Hepatocyte (in vitro differentiated cells): Measurements from ENCODE around the gene LIME1. TPM values are rescaled to one million over a fixed set of nuclear protein-coding genes. Genes with fewer than 3 reads are reported as not detected.

ENCODE experiments used
- DNase-seq: peaks from one replicate; pipeline ENCODE4 v3.0.0-alpha.2; 2016; ENCODE audit warnings: low spot score
- H2AFZ ChIP-seq: fragments of 200-600 bp; sonication (generic); 2 replicates; pipeline ENCODE4 v1.6.0; 2016; ENCODE audit warnings: antibody characterized with exemption, mild to moderate bottlenecking
- H3K27ac ChIP-seq: fragments of 200-600 bp; sonication (generic); 2 replicates; pipeline ENCODE4 v1.5.1; 2016; ENCODE audit warnings: mild to moderate bottlenecking
- H3K27me3 ChIP-seq: fragments of 200-600 bp; sonication (generic); 2 replicates; pipeline ENCODE4 v1.6.1; 2016
- H3K36me3 ChIP-seq: fragments of 200-600 bp; sonication (generic); replicated peaks from 2 replicates; pipeline ENCODE4 v1.5.1; 2016; ENCODE audit warnings: low read depth; ENCODE audit not compliant: insufficient read depth
- H3K4me1 ChIP-seq: fragments of 200-600 bp; sonication (generic); 2 replicates; pipeline ENCODE4 v1.5.1; 2016; ENCODE audit warnings: mild to moderate bottlenecking, moderate library complexity; ENCODE audit not compliant: insufficient read depth
- H3K4me2 ChIP-seq: fragments of 200-600 bp; sonication (generic); 2 replicates; pipeline ENCODE4 v1.6.0; 2016
- H3K4me3 ChIP-seq: fragments of 200-600 bp; sonication (generic); 2 replicates; pipeline ENCODE4 v1.5.1; 2016; ENCODE audit warnings: mild to moderate bottlenecking
- H3K79me2 ChIP-seq: fragments of 200-600 bp; sonication (generic); 2 replicates; pipeline ENCODE4 v1.6.0; 2017; ENCODE audit warnings: mild to moderate bottlenecking
- H3K9me2 ChIP-seq: fragments of 200-600 bp; sonication (generic); replicated peaks from 2 replicates; pipeline ENCODE4 v1.6.0; 2017; ENCODE audit warnings: mild to moderate bottlenecking; ENCODE audit not compliant: insufficient read depth
- H3K9me3 ChIP-seq: fragments of 200-600 bp; sonication (generic); 2 replicates; pipeline ENCODE4 v1.5.1; 2016; ENCODE audit warnings: low read depth, mild to moderate bottlenecking
- H4K20me1 ChIP-seq: fragments of 200-600 bp; sonication (generic); 2 replicates; pipeline ENCODE4 v1.6.0; 2016; ENCODE audit warnings: mild to moderate bottlenecking; ENCODE audit not compliant: insufficient read depth, poor library complexity, severe bottlenecking
- CTCF ChIP-seq: fragments of 200-600 bp; sonication (generic); IDR thresholded peaks from 2 replicates; pipeline ENCODE4 v1.5.1; 2016; ENCODE audit warnings: antibody characterized with exemption, mild to moderate bottlenecking; ENCODE audit not compliant: poor library complexity
- EZH2 ChIP-seq: fragments of 200-600 bp; sonication (generic); IDR thresholded peaks from 2 replicates; pipeline ENCODE4 v1.6.1; 2016; ENCODE audit warnings: antibody characterized with exemption, mild to moderate bottlenecking, borderline replicate concordance
- EZH2phosphoT487 ChIP-seq: fragments of 200-600 bp; sonication (generic); IDR thresholded peaks from one replicate; pipeline ENCODE4 v1.6.1; 2018; ENCODE audit warnings: antibody characterized with exemption, mild to moderate bottlenecking, low read depth, moderate library complexity; ENCODE audit not compliant: unreplicated experiment, severe bottlenecking
- WGBS: methylation state at CpG from one replicate; pipeline ENCODE4 v1.1.6; 2016; ENCODE audit warnings: low lambda C conversion rate; ENCODE audit errors: missing lambda C conversion rate; 5-methylcytosine and 5-hydroxymethylcytosine counted together
- polyA plus RNA-seq: library from polyadenylated mRNA; unstranded; fragments of >200 nt; fragmentation: Nextera tagmentation; extraction: Ambion mirVana; gene quantifications from 2 replicates; pipeline ENCODE4 v1.2.1, GENCODE V29; 2016
- total RNA-seq: library from RNA; depleted of rRNA; stranded (reverse); fragments of >200 nt; gene quantifications from 2 replicates; pipeline ENCODE4 v1.2.3, GENCODE V29; 2014

LIME1 gene
- total and polyA plus RNA-seq, 2 experiments from 2014 or later, result 11.7 to 20.7 TPM

- Histone ChIP-seq H3K79me2 (no peaks in the 10 kb centered on the region), H3K27ac (no peak overlapping the region), H3K4me1 (peaks cover 10% of the 10 kb centered on the region), H4K20me1 (no peaks in the 10 kb centered on the region), H3K9me2 (no peaks in the 10 kb centered on the region), H3K4me3 (no peak overlapping the region), H3K27me3 (no peaks in the 10 kb centered on the region), H3K4me2 (peak overlapping the region; percentile 86), H3K9me3 (no peaks in the 10 kb centered on the region), H3K36me3 (no peaks in the 10 kb centered on the region), H2AFZ (no peak overlapping the region)
- DNase-seq, result peak; percentile 73
- 23% methylated on average over 3 of the region's 6 CpGs for WGBS
- TF ChIP-seq EZH2phosphoT487, result no peak
- TF ChIP-seq EZH2, result no peak
- no peak for TF ChIP-seq CTCF
These were observed 40.2 kb upstream of the LIME1 start for GRCh38 chr20:63696306-63696627.

DNA sequence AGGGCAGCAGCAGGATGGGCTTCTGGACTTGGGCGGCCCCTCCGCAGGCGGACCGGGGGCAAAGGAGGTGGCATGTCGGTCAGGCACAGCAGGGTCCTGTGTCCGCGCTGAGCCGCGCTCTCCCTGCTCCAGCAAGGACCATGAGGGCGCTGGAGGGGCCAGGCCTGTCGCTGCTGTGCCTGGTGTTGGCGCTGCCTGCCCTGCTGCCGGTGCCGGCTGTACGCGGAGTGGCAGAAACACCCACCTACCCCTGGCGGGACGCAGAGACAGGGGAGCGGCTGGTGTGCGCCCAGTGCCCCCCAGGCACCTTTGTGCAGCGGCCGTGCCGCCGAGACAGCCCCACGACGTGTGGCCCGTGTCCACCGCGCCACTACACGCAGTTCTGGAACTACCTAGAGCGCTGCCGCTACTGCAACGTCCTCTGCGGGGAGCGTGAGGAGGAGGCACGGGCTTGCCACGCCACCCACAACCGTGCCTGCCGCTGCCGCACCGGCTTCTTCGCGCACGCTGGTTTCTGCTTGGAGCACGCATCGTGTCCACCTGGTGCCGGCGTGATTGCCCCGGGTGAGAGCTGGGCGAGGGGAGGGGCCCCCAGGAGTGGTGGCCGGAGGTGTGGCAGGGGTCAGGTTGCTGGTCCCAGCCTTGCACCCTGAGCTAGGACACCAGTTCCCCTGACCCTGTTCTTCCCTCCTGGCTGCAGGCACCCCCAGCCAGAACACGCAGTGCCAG is 39.7 kb upstream of the LIME1 start, which contains the start of gene TNFRSF6B:
TSS of gene TNFRSF6B (plus strand) at position 25 of the 729 bp plus-strand sequence. CDS start at position 141, 116 bp downstream.
- H3K9me3 ChIP-seq, result no peaks in the 10 kb centered on the region
- no peaks in the 10 kb centered on the region for H3K9me2 ChIP-seq
- WGBS, result 17% methylated on average over 52 of the region's 52 CpGs
- H3K4me2 ChIP-seq, result peak within 1 kb of the TSS; percentile 86
- no peaks in the 10 kb centered on the region for H3K79me2 ChIP-seq
- no peaks in the 10 kb centered on the region for H4K20me1 ChIP-seq
- H3K27me3 ChIP-seq, result no peaks in the 10 kb centered on the region
- H2AFZ ChIP-seq, result no peak within 1 kb of the TSS
- H3K27ac ChIP-seq, result no peak within 1 kb of the TSS
- no peak for DNase-seq
- H3K4me3 ChIP-seq, result no peak within 1 kb of the TSS
- H3K4me1 ChIP-seq, result peaks cover 10% of the 10 kb centered on the region
- no peaks in the 10 kb centered on the region for H3K36me3 ChIP-seq
- no peak for TF ChIP-seq CTCF
- TF ChIP-seq EZH2phosphoT487, result no peak
- TF ChIP-seq EZH2, result no peak

- Histone ChIP-seq H3K9me2 (no peaks in the 10 kb centered on the region), H3K36me3 (no peaks in the 10 kb centered on the region), H3K4me2 (peak overlapping the region; percentile 86), H3K4me1 (peaks cover 10% of the 10 kb centered on the region), H4K20me1 (no peaks in the 10 kb centered on the region), H3K4me3 (no peak overlapping the region), H2AFZ (no peak overlapping the region), H3K79me2 (no peaks in the 10 kb centered on the region), H3K9me3 (no peaks in the 10 kb centered on the region), H3K27me3 (no peaks in the 10 kb centered on the region), H3K27ac (no peak overlapping the region)
- DNase-seq, result no peak
- WGBS, result 81% methylated on average over 7 of the region's 7 CpGs
- TF ChIP-seq CTCF (no peak), EZH2phosphoT487 (no peak), EZH2 (no peak)
These were observed 39.1 kb upstream of the LIME1 start for GRCh38 chr20:63697357-63697867.
